Activated T-cell treated with anti-CD3 and anti-CD28 coated beads, Interleukin-2, amount 50 U/mL, for 72 hours (primary cell): ENCODE measurements around the gene CRY2. TPM values are rescaled to one million over a fixed set of nuclear protein-coding genes. Genes with fewer than 3 reads are reported as not detected.
A peak's percentile ranks its signal among the peaks of the same experiment; 100 is the strongest.
"Not testable (repeated sequence)": the region's sequence is repeated elsewhere in the genome, so short reads cannot be mapped to it uniquely, and the experiment has no call there.

Source experiments
- ATAC-seq, 2 donors: fragments of 150-1000 bp; cut with Tn5 transposase; replicated peaks in 1 of 2; 2 replicates each; pipeline ENCODE4 v1.10.0; 2021; ENCODE audit warnings: moderate library complexity in 2 of 2, mild to moderate bottlenecking in 1 of 2
- DNase-seq, 2 donors: peaks; one replicate each; pipeline ENCODE4 v3.0.0; 2021 to 2022; ENCODE audit warnings: mixed read lengths in 1 of 2
- H3K27ac Mint-ChIP-seq: one replicate; pipeline ENCODE4 v1.8.0; 2022; ENCODE audit warnings: mild to moderate bottlenecking, moderate library complexity, mixed read lengths
- H3K27me3 Mint-ChIP-seq: one replicate; pipeline ENCODE4 v1.8.0; 2022; ENCODE audit warnings: low read depth, mixed read lengths
- H3K36me3 Mint-ChIP-seq, 2 donors: one replicate each; pipeline ENCODE4 v1.8.0; 2022; ENCODE audit warnings: mixed read lengths in 2 of 2, mild to moderate bottlenecking in 1 of 2; ENCODE audit not compliant: insufficient read depth in 2 of 2
- H3K4me1 Mint-ChIP-seq: one replicate; pipeline ENCODE4 v1.8.0; 2022; ENCODE audit warnings: low read depth, mixed read lengths
- H3K4me3 Mint-ChIP-seq, 2 donors: one replicate each; pipeline ENCODE4 v1.8.0; 2022; ENCODE audit warnings: mild to moderate bottlenecking in 2 of 2, mixed read lengths in 2 of 2, moderate library complexity in 2 of 2
- H3K9me3 Mint-ChIP-seq, 2 donors: one replicate each; pipeline ENCODE4 v1.8.0; 2022; ENCODE audit warnings: mixed read lengths in 2 of 2
- total RNA-seq, 2 donors: library from RNA; stranded (reverse); gene quantifications; one replicate each; pipeline ENCODE4 v1.2.3, GENCODE V29; 2022

Gene CRY2
- total RNA-seq, 2 donors from 2014 or later: 20.2 to 23.8 TPM

DNA sequence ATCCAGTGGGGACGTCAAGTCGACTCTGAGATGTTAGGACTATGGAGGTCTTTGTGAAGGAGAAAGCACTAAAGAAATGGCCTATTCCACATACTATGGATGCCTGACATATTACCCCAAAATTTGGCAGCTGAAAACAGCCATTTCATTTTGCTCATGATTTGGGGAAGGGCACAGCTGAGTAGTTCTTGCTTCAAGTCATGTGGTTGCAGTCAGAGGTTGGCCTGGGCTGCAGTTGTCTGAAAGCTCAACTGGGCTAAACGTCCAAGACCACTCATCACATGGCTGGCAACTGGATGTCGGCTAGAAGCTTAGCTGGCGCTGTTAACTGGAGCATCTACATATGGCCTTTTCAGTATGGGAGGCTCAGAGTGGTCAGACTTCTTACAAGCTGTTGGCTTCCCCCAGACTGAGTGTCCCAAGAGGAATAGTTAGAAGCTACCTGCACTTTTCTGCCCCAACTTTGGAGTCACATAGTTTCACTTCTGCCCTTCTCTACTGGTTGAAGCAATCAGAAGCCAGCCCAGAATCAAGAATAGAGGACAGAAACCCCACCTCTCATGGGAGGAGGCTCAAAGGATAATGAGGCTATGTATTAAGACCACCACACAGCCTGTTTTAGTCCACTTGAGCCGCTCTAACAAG is 28.2 kb upstream of the CRY2 start:
- Mint-ChIP-seq H3K9me3 (no peaks in the 10 kb centered on the region), H3K36me3 (no peaks in the 10 kb centered on the region), H3K27me3 (no peaks in the 10 kb centered on the region), H3K4me3 (no peak overlapping the region), H3K4me1 (no peaks in the 10 kb centered on the region), H3K27ac (no peak overlapping the region)
- DNase-seq (no peak), ATAC-seq (no peak)

DNA sequence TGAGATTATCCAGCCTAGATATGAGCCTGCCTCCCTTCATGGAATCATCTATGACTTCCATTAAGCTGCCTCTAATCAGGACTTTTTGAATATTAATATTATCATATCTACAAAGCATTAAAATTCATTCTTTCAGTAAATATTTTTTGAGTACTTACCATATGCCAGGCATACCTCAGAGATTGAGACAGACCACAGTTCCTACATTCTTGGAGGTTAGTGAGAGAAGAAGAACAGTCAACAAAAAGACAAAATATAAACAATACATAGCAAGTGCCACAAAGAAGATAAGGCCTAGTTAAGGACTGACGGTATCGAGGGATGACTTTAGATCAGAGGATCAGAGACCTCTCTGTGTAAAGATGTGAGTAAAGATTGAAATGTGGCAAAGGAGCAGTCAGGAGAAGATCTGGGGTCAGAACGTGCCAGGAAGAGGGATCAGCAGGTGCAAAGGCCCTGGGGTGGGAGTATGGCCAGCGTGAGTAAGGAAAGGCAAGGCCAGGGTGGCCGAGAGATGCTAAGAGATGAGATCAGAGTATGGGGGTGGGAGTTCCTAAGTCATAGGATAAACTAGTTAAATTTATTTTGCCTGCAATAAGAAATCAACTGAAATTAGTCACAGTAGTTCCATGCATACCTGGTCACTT is 26.9 kb upstream of the CRY2 start:
- Mint-ChIP-seq H3K4me1 (no peaks in the 10 kb centered on the region), H3K36me3 (no peaks in the 10 kb centered on the region), H3K27ac (no peak overlapping the region)

DNA sequence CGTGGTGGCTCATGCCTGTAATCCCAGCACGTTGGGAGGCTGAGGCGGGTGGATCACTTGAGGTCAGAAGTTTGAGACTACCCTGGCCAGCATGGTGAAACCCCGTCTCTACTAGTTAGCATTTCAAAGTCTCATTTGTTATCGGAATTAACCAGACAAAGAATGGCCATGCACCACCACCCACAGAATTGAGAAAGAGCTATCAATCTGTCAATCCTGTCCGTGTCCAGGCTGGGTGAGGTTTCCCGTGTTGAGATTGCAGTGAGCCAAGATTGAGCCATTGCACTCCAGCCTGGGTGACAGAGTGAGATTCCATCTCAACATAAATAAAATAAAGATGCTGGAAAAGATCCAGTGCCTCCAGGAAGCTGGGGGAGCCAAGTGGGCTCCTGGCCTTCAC is 20.8 kb upstream of the CRY2 start:
- not testable (repeated sequence) for H3K36me3 Mint-ChIP-seq, ATAC-seq

More for the DNA sequence above, 26.9 kb upstream of the CRY2 start:
- ATAC-seq (no peak), DNase-seq (no peak)
- H3K4me3 Mint-ChIP-seq: no peak overlapping the region
- H3K27me3 Mint-ChIP-seq: no peaks in the 10 kb centered on the region
- no peaks in the 10 kb centered on the region for H3K9me3 Mint-ChIP-seq

DNA sequence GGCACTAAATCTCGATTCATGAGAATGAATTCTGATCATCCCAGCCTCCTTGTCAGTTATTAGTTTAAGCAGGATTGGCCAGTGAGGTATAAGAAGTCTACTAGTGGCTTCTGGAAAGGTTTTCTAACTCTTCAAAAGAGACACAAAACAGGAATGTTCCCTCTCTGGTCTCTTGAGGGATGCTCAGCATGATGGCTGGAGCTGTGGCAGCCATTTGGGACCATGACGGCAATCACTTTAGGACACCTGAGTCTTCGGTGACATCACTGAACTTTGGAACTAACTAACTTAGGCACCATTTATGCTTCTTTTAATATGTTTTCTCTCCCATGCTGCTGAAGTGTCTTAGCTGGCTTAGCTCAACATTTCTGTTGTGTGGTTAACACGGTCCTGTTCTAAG is 20.2 kb upstream of the CRY2 start:
- no peak for ATAC-seq
- Mint-ChIP-seq H3K4me1 (no peaks in the 10 kb centered on the region), H3K9me3 (no peaks in the 10 kb centered on the region), H3K4me3 (no peak overlapping the region), H3K27me3 (peaks cover 8% of the 10 kb centered on the region), H3K27ac (no peak overlapping the region), H3K36me3 (no peaks in the 10 kb centered on the region)
- no peak for DNase-seq

More for the DNA sequence above, 20.8 kb upstream of the CRY2 start:
- DNase-seq, H3K4me3 Mint-ChIP-seq, H3K27me3 Mint-ChIP-seq, H3K27ac Mint-ChIP-seq, H3K9me3 Mint-ChIP-seq, H3K4me1 Mint-ChIP-seq: not testable (repeated sequence)

DNA sequence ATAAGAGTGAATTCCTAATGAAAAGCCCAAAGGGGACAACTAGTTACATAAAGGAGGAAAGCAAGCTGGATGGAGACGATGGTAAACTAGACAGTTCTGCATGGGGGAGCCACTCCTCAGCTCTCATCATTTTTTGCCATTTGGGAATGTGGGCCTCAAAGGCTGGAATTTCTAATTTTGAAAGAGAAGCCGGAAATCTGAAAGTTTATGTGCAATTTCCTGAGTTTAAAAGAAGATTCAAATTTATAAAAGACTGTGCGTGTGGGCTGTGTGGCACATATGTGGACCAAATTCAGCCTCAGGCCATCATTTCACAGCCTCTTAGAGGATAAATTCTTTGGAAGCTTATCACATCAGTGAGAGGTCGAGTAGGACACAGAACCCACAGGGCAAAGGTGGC is 18.3 kb upstream of the CRY2 start:
- H3K4me3 Mint-ChIP-seq: no peak overlapping the region
- H3K36me3 Mint-ChIP-seq: no peaks in the 10 kb centered on the region
- H3K9me3 Mint-ChIP-seq: no peaks in the 10 kb centered on the region
- H3K27me3 Mint-ChIP-seq: peaks cover 8% of the 10 kb centered on the region
- no peak for DNase-seq
- H3K27ac Mint-ChIP-seq: no peak overlapping the region
- no peak for ATAC-seq
- H3K4me1 Mint-ChIP-seq: peaks cover 5% of the 10 kb centered on the region

DNA sequence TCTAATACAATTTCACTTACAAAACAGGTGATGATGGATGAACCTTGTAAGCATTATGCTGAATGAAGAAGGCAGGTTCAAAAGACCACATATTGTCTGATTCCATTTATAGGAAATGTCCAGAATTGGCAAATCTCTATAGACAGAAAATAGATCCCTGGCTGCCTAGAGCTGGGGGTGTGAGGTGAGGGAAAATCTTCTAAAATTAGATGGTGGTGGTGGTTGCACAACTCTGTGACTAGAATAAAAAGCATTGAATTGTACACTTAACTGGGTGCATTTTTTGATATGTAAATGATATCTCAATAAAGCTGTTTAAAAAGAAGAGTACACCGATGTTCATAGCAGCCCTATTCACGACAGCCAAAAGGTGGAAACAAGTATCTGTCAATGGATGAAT is 16.7 kb upstream of the CRY2 start:
- H3K36me3 Mint-ChIP-seq: no peaks in the 10 kb centered on the region
- no peak overlapping the region for H3K27ac Mint-ChIP-seq
- H3K4me3 Mint-ChIP-seq: no peak overlapping the region
- peaks cover 10% of the 10 kb centered on the region for H3K27me3 Mint-ChIP-seq
- no peaks in the 10 kb centered on the region for H3K9me3 Mint-ChIP-seq
- ATAC-seq (no peak), DNase-seq (no peak)
- peaks cover 12% of the 10 kb centered on the region for H3K4me1 Mint-ChIP-seq

DNA sequence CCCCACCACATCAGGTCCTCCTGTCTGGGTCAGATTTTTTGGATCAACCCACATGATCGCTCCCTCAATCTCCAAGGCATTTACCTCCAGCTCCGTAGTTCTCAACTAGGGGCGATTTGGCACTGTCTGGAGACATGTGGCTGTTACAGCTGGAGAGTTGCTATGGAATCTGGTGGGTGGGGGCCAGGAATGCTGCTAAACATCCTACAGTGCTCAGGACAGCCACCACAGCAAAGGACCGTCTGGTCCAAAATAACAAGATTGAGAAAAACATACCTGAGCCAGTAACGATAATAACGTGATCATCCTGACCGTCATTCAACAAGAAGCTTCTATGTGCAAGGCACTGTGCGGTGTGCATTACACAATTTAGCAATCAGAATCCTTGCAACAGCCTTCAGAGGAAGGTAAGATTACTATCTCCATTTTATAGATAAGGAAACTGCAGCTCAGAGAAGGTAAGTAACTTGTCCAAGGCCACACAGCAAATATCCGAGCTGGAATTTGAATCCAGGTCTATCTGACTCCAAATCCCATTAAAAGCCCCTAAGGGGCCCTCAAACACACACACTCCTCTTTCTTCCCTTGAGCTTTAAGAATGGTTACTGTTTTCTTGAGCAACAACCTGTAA is 14.3 kb upstream of the CRY2 start:
- H3K27ac Mint-ChIP-seq: no peak overlapping the region
- no peaks in the 10 kb centered on the region for H3K36me3 Mint-ChIP-seq
- DNase-seq (no peak), ATAC-seq (no peak)
- H3K27me3 Mint-ChIP-seq: peaks cover 9% of the 10 kb centered on the region
- H3K9me3 Mint-ChIP-seq: no peaks in the 10 kb centered on the region
- H3K4me1 Mint-ChIP-seq: peaks cover 12% of the 10 kb centered on the region
- no peak overlapping the region for H3K4me3 Mint-ChIP-seq

DNA sequence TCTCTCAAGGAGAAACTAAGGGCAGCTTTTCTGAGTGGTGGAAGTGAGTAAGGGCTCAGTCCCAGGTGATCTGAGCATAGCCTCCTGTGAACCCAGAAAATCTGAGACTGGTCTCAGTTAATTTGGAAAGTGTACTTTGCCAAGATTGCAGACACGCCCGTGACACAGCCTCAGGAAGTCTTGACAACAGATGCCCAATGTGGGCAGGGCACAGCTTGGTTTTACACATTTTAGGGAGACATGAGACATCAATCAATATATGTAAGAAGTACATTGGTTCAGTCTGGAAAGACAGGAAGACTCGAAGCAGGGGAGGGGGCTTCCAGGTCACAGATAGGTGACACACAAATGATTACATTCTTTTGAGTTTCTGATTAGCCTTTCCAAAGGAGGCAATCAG is 13.5 kb upstream of the CRY2 start:
- peaks cover 6% of the 10 kb centered on the region for H3K27me3 Mint-ChIP-seq
- no peaks in the 10 kb centered on the region for H3K36me3 Mint-ChIP-seq
- H3K4me1 Mint-ChIP-seq: peaks cover 12% of the 10 kb centered on the region
- H3K27ac Mint-ChIP-seq: peak overlapping the region; percentile 39
- DNase-seq (no peak), ATAC-seq (no peak)
- peak overlapping the region; percentile 3 to 60 for H3K4me3 Mint-ChIP-seq
- no peaks in the 10 kb centered on the region for H3K9me3 Mint-ChIP-seq

DNA sequence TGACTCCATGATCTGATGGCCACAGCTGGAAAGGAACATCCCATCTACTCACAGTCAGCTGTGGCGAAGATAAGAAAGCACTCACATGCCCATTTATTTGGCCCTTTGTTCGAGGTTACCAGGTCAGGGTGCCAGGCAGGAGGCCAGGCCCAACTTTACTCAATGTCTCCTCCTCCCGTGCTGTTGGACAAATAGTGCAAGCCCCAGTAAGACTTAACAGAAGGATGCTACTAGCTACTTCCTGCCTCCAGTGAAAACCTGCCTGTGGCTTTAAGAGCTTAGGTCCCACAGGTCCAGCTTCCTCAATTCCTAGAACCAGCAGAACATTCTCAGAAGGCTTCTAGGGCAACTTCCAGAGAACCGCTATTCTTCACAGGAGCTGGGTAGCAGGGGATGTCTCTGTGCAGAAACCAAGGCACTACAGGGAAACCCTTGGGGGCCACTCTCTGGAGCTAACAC is 12.9 kb upstream of the CRY2 start:
- peak; percentile 6 to 19 for DNase-seq
- Mint-ChIP-seq H3K27ac (peak overlapping the region; percentile 78), H3K4me1 (peaks cover 12% of the 10 kb centered on the region), H3K27me3 (peaks cover 6% of the 10 kb centered on the region), H3K9me3 (no peaks in the 10 kb centered on the region), H3K4me3 (peak overlapping the region; percentile 11 to 60), H3K36me3 (no peaks in the 10 kb centered on the region)
- peak; percentile 49 to 74 for ATAC-seq

DNA sequence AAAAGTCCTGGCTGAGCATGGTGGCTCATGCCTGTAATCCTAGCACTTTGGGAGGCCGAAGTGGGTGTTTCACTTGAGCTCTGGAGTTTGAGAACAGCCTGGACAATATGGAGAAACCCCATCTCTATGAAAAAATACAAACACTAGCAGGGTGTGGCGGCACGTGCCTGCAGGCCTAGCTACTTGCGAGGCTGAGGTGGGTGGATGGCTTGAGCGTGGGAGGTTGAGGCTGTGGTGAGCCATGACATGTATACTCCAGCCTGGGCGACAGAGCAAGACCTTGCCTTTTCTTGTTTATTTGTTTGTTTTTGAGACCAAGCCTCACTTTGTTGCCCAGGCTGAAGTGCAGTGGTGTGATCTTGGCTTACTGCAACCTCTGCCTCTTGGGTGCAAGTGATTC is 8.1 kb upstream of the CRY2 start:
- H3K4me3 Mint-ChIP-seq: no peak overlapping the region
- ATAC-seq (no peak), DNase-seq (no peak)
- no peaks in the 10 kb centered on the region for H3K9me3 Mint-ChIP-seq
- peaks cover 18% of the 10 kb centered on the region for H3K4me1 Mint-ChIP-seq
- H3K36me3 Mint-ChIP-seq: no peaks in the 10 kb centered on the region
- H3K27ac Mint-ChIP-seq: no peak overlapping the region
- H3K27me3 Mint-ChIP-seq: peaks cover 11% of the 10 kb centered on the region

DNA sequence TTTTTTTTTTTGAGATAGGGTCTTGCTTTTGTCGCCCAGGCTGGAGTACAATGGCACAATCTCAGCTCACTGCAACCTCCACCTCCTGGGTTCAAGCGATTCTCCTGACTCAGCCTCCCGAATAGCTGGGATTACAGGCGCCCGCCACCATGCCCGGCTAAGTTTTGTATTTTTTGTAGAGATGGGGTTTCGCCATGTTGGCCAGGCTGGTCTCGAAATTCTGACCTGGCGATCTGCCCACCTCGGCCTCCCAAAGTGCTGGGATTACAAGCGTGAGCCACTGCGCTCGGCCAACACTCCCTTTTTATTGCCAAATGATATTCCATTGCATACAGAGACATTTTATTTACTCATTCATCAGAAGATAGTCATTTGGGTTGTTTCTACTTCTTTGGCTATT is 7.0 kb upstream of the CRY2 start:
- Mint-ChIP-seq H3K27me3 (peaks cover 13% of the 10 kb centered on the region), H3K4me1 (peaks cover 15% of the 10 kb centered on the region)
- not testable (repeated sequence) for H3K9me3 Mint-ChIP-seq, H3K27ac Mint-ChIP-seq, ATAC-seq, H3K36me3 Mint-ChIP-seq, H3K4me3 Mint-ChIP-seq, DNase-seq

DNA sequence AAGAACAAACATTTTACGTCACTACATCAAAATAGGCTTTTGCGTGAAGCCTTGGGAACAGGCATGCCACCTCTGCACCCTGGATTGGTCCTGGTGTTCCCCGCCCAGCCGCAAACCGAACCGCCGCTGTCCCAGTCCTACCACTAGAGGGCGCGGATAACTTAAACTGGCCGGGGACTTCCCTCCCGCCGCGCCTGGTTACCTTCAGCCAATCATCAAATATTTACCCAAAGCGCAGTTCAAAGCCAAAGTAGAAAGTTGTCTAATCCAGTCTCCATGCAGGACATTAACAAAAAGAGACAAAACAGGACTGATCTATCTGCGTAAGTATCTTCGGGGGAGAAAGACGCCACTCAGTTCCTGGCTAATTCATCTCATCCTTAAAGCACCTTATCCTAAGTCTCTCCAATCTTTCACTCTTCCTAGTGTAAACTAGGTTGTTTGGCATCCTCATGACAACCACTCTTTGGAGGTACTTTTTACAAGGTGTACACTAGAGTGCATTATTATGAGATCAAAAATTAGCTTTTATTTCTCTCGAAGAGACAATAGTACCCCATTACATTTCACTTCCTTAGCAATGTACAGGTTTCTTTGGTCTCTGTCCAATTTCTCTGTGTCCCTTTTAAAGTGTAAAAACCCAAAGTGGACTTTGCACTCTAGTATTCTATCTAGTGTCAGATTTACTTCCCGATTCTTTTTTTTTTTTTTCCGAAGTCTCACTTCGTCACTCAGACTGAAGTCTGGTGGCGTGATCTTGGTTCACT is 3.9 kb upstream of the CRY2 start:
- Mint-ChIP-seq H3K27me3 (peaks cover 18% of the 10 kb centered on the region), H3K9me3 (no peaks in the 10 kb centered on the region), H3K4me3 (peak overlapping the region; percentile 43 to 56), H3K27ac (no peak overlapping the region), H3K36me3 (no peaks in the 10 kb centered on the region), H3K4me1 (peaks cover 36% of the 10 kb centered on the region)
- peak; percentile 19 to 23 for ATAC-seq
- peak; percentile 85 to 90 for DNase-seq
